IPS-20b (cell line): ENCODE data around the gene ADCK2.
"Not testable (repeated sequence)": the region's sequence is repeated elsewhere in the genome, so short reads cannot be mapped to it uniquely, and the experiment has no call there.

Experiments used
- H3K27ac ChIP-seq: one replicate; pipeline ENCODE4 v1.5.1; 2013; ENCODE audit warnings: low read length
- H3K27me3 ChIP-seq: 2 replicates; pipeline ENCODE4 v1.6.1; 2013; ENCODE audit warnings: mild to moderate bottlenecking, low read length, inconsistent platforms; ENCODE audit not compliant: insufficient read depth
- H3K36me3 ChIP-seq: 2 replicates; pipeline ENCODE4 v1.6.1; 2013; ENCODE audit warnings: low read depth, mild to moderate bottlenecking, inconsistent platforms, low read length, moderate library complexity; ENCODE audit not compliant: insufficient read depth
- H3K4me1 ChIP-seq: 2 replicates; pipeline ENCODE4 v1.6.1; 2013; ENCODE audit warnings: mild to moderate bottlenecking, control low read depth, inconsistent platforms, low read length, moderate library complexity; ENCODE audit not compliant: insufficient read depth
- H3K4me3 ChIP-seq: 2 replicates; pipeline ENCODE4 v1.5.1; 2013; ENCODE audit warnings: mild to moderate bottlenecking, low read length, inconsistent platforms
- H3K9ac ChIP-seq: 2 replicates; pipeline ENCODE4 v1.6.1; 2013; ENCODE audit warnings: low read depth, mild to moderate bottlenecking, inconsistent platforms, low read length, moderate library complexity
- H3K9me3 ChIP-seq: 2 replicates; pipeline ENCODE4 v1.6.1; 2013; ENCODE audit warnings: mild to moderate bottlenecking, low read depth, low read length, inconsistent platforms; ENCODE audit not compliant: insufficient read depth

Gene ADCK2

GRCh38 chr7:140704205-140704604 is 31.5 kb downstream of the ADCK2 start:
- Histone ChIP-seq H3K9me3 (no peaks in the 10 kb centered on the region), H3K9ac (no peak overlapping the region), H3K27me3 (no peaks in the 10 kb centered on the region), H3K4me1 (no peaks in the 10 kb centered on the region), H3K27ac (no peak overlapping the region), H3K36me3 (peaks cover 24% of the 10 kb centered on the region), H3K4me3 (no peak overlapping the region)

GRCh38 chr7:140707132-140707531 is 34.4 kb downstream of the ADCK2 start:
- Histone ChIP-seq H3K36me3 (peaks cover 24% of the 10 kb centered on the region), H3K4me3 (no peak overlapping the region), H3K27ac (no peak overlapping the region)

GRCh38 chr7:140708764-140709163 is 36.0 kb downstream of the ADCK2 start:
- H3K27ac ChIP-seq, H3K4me1 ChIP-seq, H3K27me3 ChIP-seq, H3K9me3 ChIP-seq, H3K9ac ChIP-seq, H3K4me3 ChIP-seq: not testable (repeated sequence)
- H3K36me3 ChIP-seq = peaks cover 21% of the 10 kb centered on the region

More at GRCh38 chr7:140707132-140707531, 34.4 kb downstream of the ADCK2 start:
- Histone ChIP-seq H3K9me3 (no peaks in the 10 kb centered on the region), H3K4me1 (no peaks in the 10 kb centered on the region), H3K9ac (no peak overlapping the region), H3K27me3 (no peaks in the 10 kb centered on the region)

- H3K4me1 ChIP-seq, H3K27me3 ChIP-seq, H3K27ac ChIP-seq, H3K36me3 ChIP-seq, H3K4me3 ChIP-seq, H3K9ac ChIP-seq: not testable (repeated sequence)
- H3K9me3 ChIP-seq = peaks cover 11% of the 10 kb centered on the region; the same call in 1 of the 2 replicates
These were observed 39.6 kb downstream of the ADCK2 start for GRCh38 chr7:140712392-140712791.

GRCh38 chr7:140714331-140715040 is 41.7 kb downstream of the ADCK2 start:
- Histone ChIP-seq H3K9ac (no peak overlapping the region), H3K27me3 (no peaks in the 10 kb centered on the region), H3K36me3 (peaks cover 3% of the 10 kb centered on the region; the same call in 1 of the 2 replicates), H3K4me3 (no peak overlapping the region), H3K4me1 (no peaks in the 10 kb centered on the region), H3K9me3 (peaks cover 11% of the 10 kb centered on the region; the same call in 1 of the 2 replicates), H3K27ac (no peak overlapping the region)

- no peak overlapping the region for H3K9ac ChIP-seq
- no peaks in the 10 kb centered on the region for H3K27me3 ChIP-seq
- H3K36me3 ChIP-seq = no peaks in the 10 kb centered on the region; the same call in 1 of the 2 replicates
- peaks cover 2% of the 10 kb centered on the region; the same call in 1 of the 2 replicates for H3K9me3 ChIP-seq
- no peak overlapping the region for H3K27ac ChIP-seq
- no peak overlapping the region for H3K4me3 ChIP-seq
- H3K4me1 ChIP-seq = no peaks in the 10 kb centered on the region
These were observed 47.0 kb downstream of the ADCK2 start for GRCh38 chr7:140719721-140720120.

DNA sequence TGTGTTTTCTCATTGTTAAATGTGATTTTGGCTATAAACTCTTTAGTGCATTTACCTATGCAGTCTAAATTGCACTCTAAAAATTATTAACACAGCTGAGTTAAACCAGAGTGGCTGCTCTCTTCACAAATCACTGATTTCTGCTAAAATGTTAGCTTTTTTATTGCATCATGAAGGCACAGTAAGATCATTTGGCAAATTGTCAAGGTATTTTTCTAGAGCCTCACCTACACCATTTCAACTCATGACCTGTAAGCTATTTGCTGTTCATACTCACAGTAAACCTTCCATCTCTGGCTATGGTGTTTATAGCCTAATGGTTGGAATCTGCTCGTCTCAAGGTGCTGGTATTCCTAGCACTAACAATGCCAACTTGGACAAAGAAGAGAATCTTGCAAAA is 49.5 kb downstream of the ADCK2 start:
- Histone ChIP-seq H3K36me3 (peaks cover 8% of the 10 kb centered on the region), H3K4me3 (no peak overlapping the region), H3K27me3 (no peaks in the 10 kb centered on the region), H3K9me3 (no peaks in the 10 kb centered on the region), H3K27ac (no peak overlapping the region), H3K4me1 (no peaks in the 10 kb centered on the region), H3K9ac (no peak overlapping the region)

DNA sequence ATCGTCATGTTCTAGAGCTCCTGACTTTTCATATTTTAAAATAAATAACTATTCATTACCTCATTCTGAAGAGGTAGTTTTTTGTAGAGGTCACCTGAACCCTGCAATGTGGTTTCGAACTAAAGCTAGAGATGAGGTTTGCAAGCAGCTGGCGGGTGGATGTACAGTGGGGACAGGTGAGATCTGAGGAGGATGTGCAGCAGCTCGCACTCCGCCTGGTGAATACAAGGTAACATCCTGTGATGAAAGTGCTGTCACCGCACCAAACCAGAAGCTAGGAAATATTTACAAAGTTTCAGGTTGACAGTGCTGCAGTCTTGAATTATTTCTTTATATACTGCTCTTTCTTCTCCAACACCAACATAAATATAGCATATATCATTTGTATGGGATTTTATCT is 50.3 kb downstream of the ADCK2 start:
- no peaks in the 10 kb centered on the region for H3K27me3 ChIP-seq
- H3K36me3 ChIP-seq = peaks cover 8% of the 10 kb centered on the region
- H3K4me3 ChIP-seq = no peak overlapping the region
- H3K9ac ChIP-seq = no peak overlapping the region
- no peaks in the 10 kb centered on the region for H3K9me3 ChIP-seq
- no peak overlapping the region for H3K27ac ChIP-seq
- no peaks in the 10 kb centered on the region for H3K4me1 ChIP-seq

- no peaks in the 10 kb centered on the region for H3K4me1 ChIP-seq
- H3K27ac ChIP-seq = no peak overlapping the region
- peaks cover 8% of the 10 kb centered on the region for H3K36me3 ChIP-seq
- no peaks in the 10 kb centered on the region for H3K27me3 ChIP-seq
- no peaks in the 10 kb centered on the region for H3K9me3 ChIP-seq
- no peak overlapping the region for H3K4me3 ChIP-seq
- H3K9ac ChIP-seq = no peak overlapping the region
These were observed 50.8 kb downstream of the ADCK2 start for GRCh38 chr7:140723574-140723973.

GRCh38 chr7:140724706-140725105 is 52.0 kb downstream of the ADCK2 start:
- H3K4me3 ChIP-seq = no peak overlapping the region

DNA sequence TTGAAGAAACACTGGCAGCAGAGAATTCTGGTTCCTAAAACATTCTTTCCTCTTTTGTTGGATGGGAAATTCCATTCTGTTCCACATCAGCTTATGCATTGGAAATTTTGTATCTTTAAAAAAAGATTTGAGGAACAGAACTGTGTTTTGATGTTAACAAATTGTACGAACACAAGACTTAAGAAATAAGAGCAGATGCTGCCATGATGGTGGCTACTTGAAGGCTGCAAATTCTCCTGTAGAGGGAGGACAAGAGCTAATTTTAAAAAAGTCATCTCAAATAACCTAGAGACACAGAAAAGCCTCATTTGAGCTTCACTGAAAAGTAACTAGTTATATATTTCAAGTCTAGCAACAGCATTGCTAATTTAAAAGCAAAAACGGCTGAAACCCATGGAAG is 53.5 kb downstream of the ADCK2 start:
- Histone ChIP-seq H3K27me3 (no peaks in the 10 kb centered on the region), H3K36me3 (peaks cover 8% of the 10 kb centered on the region), H3K4me1 (no peaks in the 10 kb centered on the region), H3K27ac (no peak overlapping the region), H3K9me3 (no peaks in the 10 kb centered on the region), H3K9ac (no peak overlapping the region), H3K4me3 (no peak overlapping the region)

More at GRCh38 chr7:140724706-140725105, 52.0 kb downstream of the ADCK2 start:
- Histone ChIP-seq H3K4me1 (no peaks in the 10 kb centered on the region), H3K27me3 (no peaks in the 10 kb centered on the region), H3K9me3 (no peaks in the 10 kb centered on the region), H3K9ac (no peak overlapping the region), H3K36me3 (peaks cover 8% of the 10 kb centered on the region), H3K27ac (no peak overlapping the region)

DNA sequence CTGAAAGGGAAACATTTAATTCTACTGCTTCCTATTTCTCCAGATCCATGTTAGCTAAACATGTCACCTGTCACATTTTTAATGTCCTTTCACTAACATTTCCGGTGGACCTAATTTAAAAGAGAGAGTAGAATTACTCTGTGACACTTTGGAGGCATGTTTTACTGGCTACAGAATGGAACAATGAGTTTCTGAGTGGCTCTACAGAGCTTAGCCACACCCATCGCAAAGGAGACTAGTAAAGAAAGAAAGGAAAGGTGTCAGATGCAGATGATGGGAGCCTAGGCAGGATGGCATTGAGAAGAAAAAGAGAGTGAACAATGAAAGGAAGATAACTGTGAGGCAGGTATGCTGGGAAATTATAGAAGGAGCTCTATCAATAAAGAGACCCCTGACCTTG is 59.7 kb downstream of the ADCK2 start:
- Histone ChIP-seq H3K9ac (no peak overlapping the region), H3K36me3 (no peaks in the 10 kb centered on the region; the same call in 1 of the 2 replicates), H3K9me3 (no peaks in the 10 kb centered on the region), H3K27ac (no peak overlapping the region), H3K4me3 (no peak overlapping the region), H3K27me3 (no peaks in the 10 kb centered on the region), H3K4me1 (peaks cover 7% of the 10 kb centered on the region; the same call in 1 of the 2 replicates)
